CD14-positive monocyte (primary cell): ENCODE measurements around the gene SLIT3. TPM values are rescaled to one million over a fixed set of nuclear protein-coding genes. Genes with fewer than 3 reads are reported as not detected.

Experiments used
- DNase-seq, 3 donors: peaks; one replicate each; pipeline ENCODE4 v3.0.0-alpha.2; 2011 to 2022
- H2AFZ ChIP-seq: 2 replicates; pipeline ENCODE4 v1.6.0; 2012; ENCODE audit warnings: mild to moderate bottlenecking, low read depth, low read length, inconsistent platforms; ENCODE audit not compliant: insufficient read depth, poor library complexity, severe bottlenecking
- H3K27ac ChIP-seq, 2 donors: 1 replicate in 1 of 2; 2 replicates in 1 of 2; pipeline ENCODE4 v1.5.1; 2012 to 2013; ENCODE audit warnings: low read length in 2 of 2, control low read depth in 1 of 2, inconsistent platforms in 1 of 2, low read depth in 1 of 2, mild to moderate bottlenecking in 1 of 2
- H3K27me3 ChIP-seq, 2 donors: one replicate each; pipeline versions ENCODE4 v1.6.0 to v1.6.1; 2011 to 2013; ENCODE audit warnings: low read length in 2 of 2; ENCODE audit not compliant: control insufficient read depth in 2 of 2, insufficient read depth in 2 of 2
- H3K36me3 ChIP-seq, 2 donors: replicated peaks in 1 of 2; 1 replicate in 1 of 2; 2 replicates in 1 of 2; pipeline versions ENCODE4 v1.5.1 to v1.6.1; 2012 to 2013; ENCODE audit warnings: low read length in 2 of 2, control low read depth in 1 of 2, inconsistent platforms in 1 of 2, mild to moderate bottlenecking in 1 of 2; ENCODE audit not compliant: insufficient read depth in 2 of 2, control insufficient read depth in 1 of 2
- H3K4me1 ChIP-seq, 2 donors: 1 replicate in 1 of 2; 2 replicates in 1 of 2; pipeline versions ENCODE4 v1.5.1 to v1.6.1; 2012 to 2013; ENCODE audit warnings: low read length in 2 of 2, control low read depth in 1 of 2, inconsistent platforms in 1 of 2, mild to moderate bottlenecking in 1 of 2, moderate library complexity in 1 of 2; ENCODE audit not compliant: insufficient read depth in 2 of 2, control insufficient read depth in 1 of 2
- H3K4me2 ChIP-seq: replicated peaks from 2 replicates; pipeline ENCODE3; 2012; ENCODE audit warnings: low read length, moderate library complexity, mild to moderate bottlenecking; ENCODE audit not compliant: poor library complexity, severe bottlenecking; ENCODE audit errors: extremely low read depth
- H3K4me3 ChIP-seq, 3 experiments: fragments of 200-600 bp in 1 of 3; sonication (generic) in 1 of 3; replicated peaks in 1 of 3; 1 replicate in 2 of 3; 2 replicates in 1 of 3; pipeline ENCODE4 v1.5.1; 2011 to 2013; ENCODE audit warnings: low read length in 3 of 3, mild to moderate bottlenecking in 3 of 3, control low read depth in 2 of 3, low read depth in 2 of 3, inconsistent platforms in 1 of 3, moderate library complexity in 1 of 3
- H3K79me2 ChIP-seq: 2 replicates; pipeline ENCODE4 v1.6.0; 2012; ENCODE audit warnings: mild to moderate bottlenecking, control low read depth, inconsistent platforms, low read length, moderate library complexity; ENCODE audit not compliant: insufficient read depth
- H3K9ac ChIP-seq: 2 replicates; pipeline ENCODE4 v1.6.0; 2017; ENCODE audit warnings: low read length, mild to moderate bottlenecking; ENCODE audit not compliant: insufficient read depth, poor library complexity, severe bottlenecking
- H3K9me3 ChIP-seq, 2 donors: replicated peaks in 1 of 2; 1 replicate in 1 of 2; 2 replicates in 1 of 2; pipeline versions ENCODE4 v1.5.1 to v1.6.1; 2012 to 2013; ENCODE audit warnings: low read length in 2 of 2, control low read depth in 1 of 2; ENCODE audit not compliant: control insufficient read depth in 1 of 2, insufficient read depth in 1 of 2
- H4K20me1 ChIP-seq: 2 replicates; pipeline ENCODE4 v1.6.0; 2012; ENCODE audit warnings: mild to moderate bottlenecking, low read length, control low read depth, moderate library complexity; ENCODE audit not compliant: insufficient read depth
- H3K27ac Mint-ChIP-seq, 7 donors: one replicate each; pipeline ENCODE4 v1.8.0; 2020; ENCODE audit warnings: mild to moderate bottlenecking in 7 of 7, mixed read lengths in 7 of 7, moderate library complexity in 6 of 7, inconsistent platforms in 2 of 7
- H3K27me3 Mint-ChIP-seq, 3 donors: one replicate each; pipeline ENCODE4 v1.8.0; 2021 to 2022; ENCODE audit warnings: low read depth in 3 of 3, mild to moderate bottlenecking in 3 of 3, mixed read lengths in 3 of 3, moderate library complexity in 3 of 3, inconsistent platforms in 1 of 3
- H3K36me3 Mint-ChIP-seq, 2 donors: one replicate each; pipeline ENCODE4 v1.8.0; 2020; ENCODE audit warnings: mixed read lengths in 2 of 2, inconsistent platforms in 1 of 2, mild to moderate bottlenecking in 1 of 2
- H3K4me1 Mint-ChIP-seq: one replicate; pipeline ENCODE4 v1.8.0; 2020; ENCODE audit warnings: mild to moderate bottlenecking, mixed read lengths
- H3K4me3 Mint-ChIP-seq, 2 donors: one replicate each; pipeline ENCODE4 v1.8.0; 2020; ENCODE audit warnings: mild to moderate bottlenecking in 2 of 2, mixed read lengths in 2 of 2, moderate library complexity in 1 of 2
- H3K9me3 Mint-ChIP-seq, 7 donors: one replicate each; pipeline ENCODE4 v1.8.0; 2020 to 2022; ENCODE audit warnings: mixed read lengths in 7 of 7, mild to moderate bottlenecking in 6 of 7, moderate library complexity in 6 of 7, inconsistent platforms in 2 of 7
- WGBS: methylation state at CpG from one replicate; pipeline ENCODE4 v1.1.5; 2013; ENCODE audit warnings: missing lambda C conversion rate; ENCODE audit not compliant: insufficient coverage; 5-methylcytosine and 5-hydroxymethylcytosine counted together
- intact Hi-C, 2 donors: fragments of 100-400 bp; cut with micrococcal nuclease; formaldehyde crosslinking; loops; one replicate each; pipeline versions ENCODE4 v1.15.0 to v1.15.1; 2023
- polyA plus RNA-seq, 3 donors: library from polyadenylated mRNA; depleted of rRNA in 1 of 3; unstranded in 2 of 3; stranded (reverse) in 1 of 3; fragments of 300-500 nt in 2 of 3; fragments of >200 nt in 1 of 3; fragmentation: Illumina TruSeq in 2 of 3; gene quantifications; 1 replicate in 2 of 3; 2 replicates in 1 of 3; pipeline ENCODE4 v1.2.3, GENCODE V29; 2012 to 2021
- TF ChIP-seq, protein P1 (sequence below): fragments of 200-600 bp; IDR thresholded peaks from one replicate; pipeline ENCODE4 v1.8.0; 2022; ENCODE audit warnings: antibody characterized with exemption, mild to moderate bottlenecking

SLIT3 gene
- polyA plus RNA-seq, 3 donors: not detected

DNA sequence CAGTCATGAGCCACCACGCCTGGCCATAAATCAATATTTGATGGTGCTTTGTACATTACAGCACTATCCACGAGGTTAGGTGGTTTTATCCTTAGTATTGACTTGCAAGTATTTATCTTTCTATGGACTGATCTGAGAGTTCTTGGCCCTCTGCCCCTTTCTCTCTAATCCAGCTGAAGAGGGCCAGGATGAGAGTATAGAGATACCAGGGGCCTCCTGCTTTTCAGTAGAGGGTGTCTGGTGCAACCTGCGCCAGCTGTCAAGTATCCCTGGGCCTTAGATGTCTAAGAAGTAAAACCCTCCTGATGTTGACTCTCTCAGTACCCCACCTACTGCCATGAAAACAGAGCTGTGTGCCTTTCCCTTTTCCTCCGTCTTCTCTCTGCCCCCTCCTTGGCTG lies 153.4 kb downstream of the SLIT3 start:
- Mint-ChIP-seq H3K4me3 (no peak overlapping the region), H3K27ac (peak overlapping the region in 1 of 7 donors; percentile 43), H3K9me3 (peaks cover 0 to 4% (median 0%) of the 10 kb centered on the region in 7 donors), H3K36me3 (no peaks in the 10 kb centered on the region), H3K27me3 (peaks cover 0 to 6% (median 4%) of the 10 kb centered on the region in 3 donors), H3K4me1 (no peaks in the 10 kb centered on the region)
- H3K27ac ChIP-seq: no peak overlapping the region
- no peaks in the 10 kb centered on the region for H3K79me2 ChIP-seq
- TF ChIP-seq, protein P1, sequence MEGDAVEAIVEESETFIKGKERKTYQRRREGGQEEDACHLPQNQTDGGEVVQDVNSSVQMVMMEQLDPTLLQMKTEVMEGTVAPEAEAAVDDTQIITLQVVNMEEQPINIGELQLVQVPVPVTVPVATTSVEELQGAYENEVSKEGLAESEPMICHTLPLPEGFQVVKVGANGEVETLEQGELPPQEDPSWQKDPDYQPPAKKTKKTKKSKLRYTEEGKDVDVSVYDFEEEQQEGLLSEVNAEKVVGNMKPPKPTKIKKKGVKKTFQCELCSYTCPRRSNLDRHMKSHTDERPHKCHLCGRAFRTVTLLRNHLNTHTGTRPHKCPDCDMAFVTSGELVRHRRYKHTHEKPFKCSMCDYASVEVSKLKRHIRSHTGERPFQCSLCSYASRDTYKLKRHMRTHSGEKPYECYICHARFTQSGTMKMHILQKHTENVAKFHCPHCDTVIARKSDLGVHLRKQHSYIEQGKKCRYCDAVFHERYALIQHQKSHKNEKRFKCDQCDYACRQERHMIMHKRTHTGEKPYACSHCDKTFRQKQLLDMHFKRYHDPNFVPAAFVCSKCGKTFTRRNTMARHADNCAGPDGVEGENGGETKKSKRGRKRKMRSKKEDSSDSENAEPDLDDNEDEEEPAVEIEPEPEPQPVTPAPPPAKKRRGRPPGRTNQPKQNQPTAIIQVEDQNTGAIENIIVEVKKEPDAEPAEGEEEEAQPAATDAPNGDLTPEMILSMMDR: no peak
- no peak for DNase-seq
- H3K9me3 ChIP-seq: no peaks in the 10 kb centered on the region
- no peak overlapping the region for H3K4me3 ChIP-seq
- H3K9ac ChIP-seq: no peak overlapping the region
- H3K4me1 ChIP-seq: no peaks in the 10 kb centered on the region
- WGBS: no CpG with 5 or more reads among the region's 4 CpGs
- H2AFZ ChIP-seq: no peak overlapping the region
- H3K27me3 ChIP-seq: no peaks in the 10 kb centered on the region
- intact Hi-C loops: no loop called here
- no peaks in the 10 kb centered on the region for H3K36me3 ChIP-seq
- H3K4me2 ChIP-seq: no peak overlapping the region
- H4K20me1 ChIP-seq: no peaks in the 10 kb centered on the region

DNA sequence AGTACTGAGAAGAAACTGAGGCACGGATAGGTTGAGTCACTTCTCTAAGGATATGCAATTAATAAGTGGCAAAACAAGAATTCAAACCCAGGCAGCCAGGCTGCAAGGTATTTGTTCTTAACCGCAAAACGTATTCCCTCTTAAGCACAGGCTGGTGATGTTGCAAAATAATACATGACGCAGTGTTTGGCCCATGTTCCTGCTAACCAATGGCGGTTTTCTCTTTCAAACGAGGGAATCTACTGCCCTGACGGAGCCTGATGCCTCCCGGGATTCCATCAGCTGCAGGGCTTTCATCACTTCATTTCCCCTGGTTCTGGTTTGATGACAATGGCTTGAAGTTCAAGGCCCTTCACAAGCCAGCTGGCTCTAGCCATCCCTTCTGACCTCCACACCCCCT lies 154.8 kb downstream of the SLIT3 start:
- TF ChIP-seq, protein P1: no peak
- Histone ChIP-seq H3K4me1 (no peaks in the 10 kb centered on the region), H3K9ac (no peak overlapping the region), H3K4me2 (no peak overlapping the region), H3K27ac (no peak overlapping the region), H3K36me3 (no peaks in the 10 kb centered on the region), H3K9me3 (no peaks in the 10 kb centered on the region), H2AFZ (no peak overlapping the region), H3K79me2 (no peaks in the 10 kb centered on the region), H3K27me3 (no peaks in the 10 kb centered on the region), H3K4me3 (no peak overlapping the region), H4K20me1 (no peaks in the 10 kb centered on the region)
- Mint-ChIP-seq H3K27ac (no peak overlapping the region), H3K9me3 (peaks cover 0 to 7% (median 0%) of the 10 kb centered on the region in 7 donors), H3K4me3 (no peak overlapping the region), H3K4me1 (no peaks in the 10 kb centered on the region), H3K27me3 (peaks cover 1 to 5% (median 4%) of the 10 kb centered on the region in 3 donors), H3K36me3 (no peaks in the 10 kb centered on the region)
- 86% methylated on average over 5 of the region's 8 CpGs for WGBS
- no peak for DNase-seq
- intact Hi-C loops: no loop called here
